HG03558 (cell line): ENCODE measurements around the gene ALK.

Source experiments
- ATAC-seq: cut with Tn5 transposase; IDR thresholded peaks from one replicate; pipeline ENCODE4 v1.9.1; 2021; ENCODE audit warnings: moderate number of reproducible peaks; ENCODE audit not compliant: unreplicated experiment; ENCODE audit errors: extremely low read depth

ALK gene

GRCh38 chr2:29480426-29480825, 441.0 kb downstream of the ALK start:
- no peak for ATAC-seq

GRCh38 chr2:29479401-29479800, 442.0 kb downstream of the ALK start:
- ATAC-seq: no peak

- ATAC-seq: no peak
Observed at GRCh38 chr2:29478641-29479040, 442.7 kb downstream of the ALK start.

- no peak for ATAC-seq
Observed at GRCh38 chr2:29477186-29477585, 444.2 kb downstream of the ALK start.

- no peak for ATAC-seq
Observed at GRCh38 chr2:29475499-29475898, 445.9 kb downstream of the ALK start.

- no peak for ATAC-seq
Observed at GRCh38 chr2:29469961-29470360, 451.4 kb downstream of the ALK start.

GRCh38 chr2:29469516-29469915, 451.9 kb downstream of the ALK start:
- ATAC-seq: no peak

- ATAC-seq: no peak
Observed at GRCh38 chr2:29463181-29463900, 458.0 kb downstream of the ALK start.

- no peak for ATAC-seq
Observed at GRCh38 chr2:29462293-29462692, 459.1 kb downstream of the ALK start.

- ATAC-seq: no peak
Observed at GRCh38 chr2:29460190-29460589, 461.2 kb downstream of the ALK start.

GRCh38 chr2:29459445-29460179, 461.8 kb downstream of the ALK start:
- no peak for ATAC-seq

- ATAC-seq: no peak
Observed at GRCh38 chr2:29456429-29456828, 465.0 kb downstream of the ALK start.

- no peak for ATAC-seq
Observed at GRCh38 chr2:29455200-29455860, 466.1 kb downstream of the ALK start.

- ATAC-seq: no peak
Observed at GRCh38 chr2:29452036-29452435, 469.4 kb downstream of the ALK start.

- ATAC-seq: no peak
Observed at GRCh38 chr2:29450596-29451222, 470.7 kb downstream of the ALK start.

GRCh38 chr2:29449499-29449898, 471.9 kb downstream of the ALK start:
- ATAC-seq: no peak

- ATAC-seq: no peak
Observed at GRCh38 chr2:29448096-29448688, 473.2 kb downstream of the ALK start.

- no peak for ATAC-seq
Observed at GRCh38 chr2:29447513-29447912, 473.9 kb downstream of the ALK start.

GRCh38 chr2:29446847-29447246, 474.5 kb downstream of the ALK start:
- no peak for ATAC-seq

- ATAC-seq: no peak
Observed at GRCh38 chr2:29444150-29444549, 477.2 kb downstream of the ALK start.

- ATAC-seq: no peak
Observed at GRCh38 chr2:29443627-29444026, 477.8 kb downstream of the ALK start.
